ENCODE results near the gene RPTOR. TPM values are rescaled to one million over a fixed set of nuclear protein-coding genes. Genes with fewer than 3 reads are reported as not detected.

The RPTOR gene
- total RNA-seq, 1 donor from 2014 or later, result 32.0 TPM

DNA sequence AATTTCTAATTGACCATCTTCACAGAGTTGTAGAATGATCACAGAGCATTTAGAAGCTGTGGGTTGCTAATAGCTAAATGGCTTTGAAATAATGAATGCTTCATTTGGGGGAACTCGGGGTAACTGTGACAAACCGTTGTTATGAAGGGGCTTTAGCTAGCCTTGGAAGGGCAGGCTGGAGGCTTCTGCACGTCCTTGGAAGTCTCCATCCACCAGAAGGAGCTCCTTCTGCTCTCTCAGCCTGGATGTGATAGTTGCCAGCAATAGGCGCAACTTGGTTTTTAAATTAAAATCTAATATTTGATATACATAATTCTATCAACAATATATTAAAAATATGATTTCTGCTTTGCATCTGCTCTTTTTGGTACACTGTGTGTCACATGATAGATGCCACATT, 200.5 kb downstream of the RPTOR start:
- H3K36me3 Mint-ChIP-seq (ENCODE audit: low read depth, unreplicated experiment), result peaks cover 19% of the 10 kb centered on the region
- Histone ChIP-seq H3K4me1 (ENCODE audit: insufficient read depth, low read length) (peaks cover 2% of the 10 kb centered on the region), H3K4me2 (ENCODE audit: low read length) (no peak overlapping the region), H3K9me3 (ENCODE audit: insufficient read depth, low read depth, low read length) (peaks cover 4% of the 10 kb centered on the region), H3K9ac (ENCODE audit: low read length) (no peak overlapping the region), H3K36me3 (ENCODE audit: insufficient read depth, low read length) (no peaks in the 10 kb centered on the region), H2AFZ (ENCODE audit: low read depth, low read length) (no peak overlapping the region), H3K27me3 (ENCODE audit: insufficient read depth, low read length) (no peaks in the 10 kb centered on the region), H4K20me1 (ENCODE audit: insufficient read depth, low read length) (peaks cover 5% of the 10 kb centered on the region), H3K4me3 (ENCODE audit: insufficient read depth, low read depth, low read length) (no peak overlapping the region), H3K79me2 (ENCODE audit: insufficient read depth, low read length) (no peaks in the 10 kb centered on the region), H3K27ac (ENCODE audit: low read depth, low read length) (no peak overlapping the region)
- no peaks in the 10 kb centered on the region for H3K27me3 Mint-ChIP-seq (ENCODE audit: low read depth, unreplicated experiment)
- peaks cover 8% of the 10 kb centered on the region for H3K4me1 Mint-ChIP-seq (ENCODE audit: low read depth, unreplicated experiment)
- H3K9me3 Mint-ChIP-seq (ENCODE audit: unreplicated experiment), result peaks cover 9% of the 10 kb centered on the region
- no peak for TF ChIP-seq EZH2 (IDR thresholded peaks at IDR 0.05; ENCODE audit: insufficient read depth, low read length)
- TF ChIP-seq, protein P1, sequence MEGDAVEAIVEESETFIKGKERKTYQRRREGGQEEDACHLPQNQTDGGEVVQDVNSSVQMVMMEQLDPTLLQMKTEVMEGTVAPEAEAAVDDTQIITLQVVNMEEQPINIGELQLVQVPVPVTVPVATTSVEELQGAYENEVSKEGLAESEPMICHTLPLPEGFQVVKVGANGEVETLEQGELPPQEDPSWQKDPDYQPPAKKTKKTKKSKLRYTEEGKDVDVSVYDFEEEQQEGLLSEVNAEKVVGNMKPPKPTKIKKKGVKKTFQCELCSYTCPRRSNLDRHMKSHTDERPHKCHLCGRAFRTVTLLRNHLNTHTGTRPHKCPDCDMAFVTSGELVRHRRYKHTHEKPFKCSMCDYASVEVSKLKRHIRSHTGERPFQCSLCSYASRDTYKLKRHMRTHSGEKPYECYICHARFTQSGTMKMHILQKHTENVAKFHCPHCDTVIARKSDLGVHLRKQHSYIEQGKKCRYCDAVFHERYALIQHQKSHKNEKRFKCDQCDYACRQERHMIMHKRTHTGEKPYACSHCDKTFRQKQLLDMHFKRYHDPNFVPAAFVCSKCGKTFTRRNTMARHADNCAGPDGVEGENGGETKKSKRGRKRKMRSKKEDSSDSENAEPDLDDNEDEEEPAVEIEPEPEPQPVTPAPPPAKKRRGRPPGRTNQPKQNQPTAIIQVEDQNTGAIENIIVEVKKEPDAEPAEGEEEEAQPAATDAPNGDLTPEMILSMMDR (IDR thresholded peaks at IDR 0.05; ENCODE audit: insufficient read depth, low read depth, low read length), result no peak
- DNase-seq (ENCODE audit: low read depth), result no peak
- H3K4me3 Mint-ChIP-seq (ENCODE audit: unreplicated experiment), result no peak overlapping the region
- no peak for FAIRE-seq
- no peak overlapping the region for H3K27ac Mint-ChIP-seq (ENCODE audit: unreplicated experiment)

DNA sequence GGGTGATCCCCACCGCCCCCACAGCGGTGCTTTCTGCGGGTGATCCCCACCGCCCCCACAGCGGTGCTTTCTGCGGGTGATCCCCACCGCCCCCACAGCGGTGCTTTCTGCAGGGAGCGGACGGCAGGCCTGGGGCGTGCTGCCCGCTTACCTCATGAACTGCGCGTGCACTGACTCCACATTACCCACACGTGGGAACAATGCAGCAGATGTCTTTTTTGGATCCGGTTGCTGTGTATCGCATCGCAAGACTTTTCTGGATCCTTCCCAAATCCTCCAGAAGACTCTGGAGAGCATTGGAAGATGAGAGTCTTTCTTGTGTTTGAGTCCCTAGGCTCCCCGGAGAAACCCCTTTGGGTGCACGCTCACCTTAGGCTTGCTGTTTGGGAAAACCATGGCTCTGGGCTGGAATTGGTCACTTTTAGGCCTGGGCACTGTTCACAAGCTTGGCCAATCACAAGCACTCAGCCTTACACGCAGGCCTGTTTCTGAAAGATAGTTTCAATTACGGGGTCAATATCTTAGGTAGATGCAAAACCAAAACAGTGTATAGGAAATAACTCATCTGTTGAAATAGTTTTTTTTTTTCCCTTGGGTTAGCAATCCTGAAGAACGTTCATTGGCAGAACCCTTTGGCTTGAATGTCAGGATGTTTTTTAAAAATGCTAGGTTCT, 201.8 kb downstream of the RPTOR start:
- Histone ChIP-seq H3K27me3 (ENCODE audit: insufficient read depth, low read length) (no peaks in the 10 kb centered on the region), H3K9me3 (ENCODE audit: insufficient read depth, low read depth, low read length) (no peaks in the 10 kb centered on the region), H3K4me2 (ENCODE audit: low read length) (no peak overlapping the region), H4K20me1 (ENCODE audit: insufficient read depth, low read length) (peaks cover 5% of the 10 kb centered on the region), H3K36me3 (ENCODE audit: insufficient read depth, low read length) (no peaks in the 10 kb centered on the region), H3K4me3 (ENCODE audit: insufficient read depth, low read depth, low read length) (no peak overlapping the region), H3K79me2 (ENCODE audit: insufficient read depth, low read length) (no peaks in the 10 kb centered on the region), H3K9ac (ENCODE audit: low read length) (no peak overlapping the region), H2AFZ (ENCODE audit: low read depth, low read length) (no peak overlapping the region), H3K27ac (ENCODE audit: low read depth, low read length) (no peak overlapping the region), H3K4me1 (ENCODE audit: insufficient read depth, low read length) (peaks cover 5% of the 10 kb centered on the region)
- H3K27ac Mint-ChIP-seq (ENCODE audit: unreplicated experiment), result no peak overlapping the region
- TF ChIP-seq, protein P1 (IDR thresholded peaks at IDR 0.05; ENCODE audit: insufficient read depth, low read depth, low read length), result no peak
- TF ChIP-seq EZH2 (IDR thresholded peaks at IDR 0.05; ENCODE audit: insufficient read depth, low read length), result no peak
- FAIRE-seq, result no peak
- no peaks in the 10 kb centered on the region for H3K27me3 Mint-ChIP-seq (ENCODE audit: low read depth, unreplicated experiment)
- peaks cover 6% of the 10 kb centered on the region for H3K9me3 Mint-ChIP-seq (ENCODE audit: unreplicated experiment)
- no peak overlapping the region for H3K4me3 Mint-ChIP-seq (ENCODE audit: unreplicated experiment)
- H3K36me3 Mint-ChIP-seq (ENCODE audit: low read depth, unreplicated experiment), result peaks cover 8% of the 10 kb centered on the region
- H3K4me1 Mint-ChIP-seq (ENCODE audit: low read depth, unreplicated experiment), result peaks cover 14% of the 10 kb centered on the region
- no peak for DNase-seq (ENCODE audit: low read depth)

DNA sequence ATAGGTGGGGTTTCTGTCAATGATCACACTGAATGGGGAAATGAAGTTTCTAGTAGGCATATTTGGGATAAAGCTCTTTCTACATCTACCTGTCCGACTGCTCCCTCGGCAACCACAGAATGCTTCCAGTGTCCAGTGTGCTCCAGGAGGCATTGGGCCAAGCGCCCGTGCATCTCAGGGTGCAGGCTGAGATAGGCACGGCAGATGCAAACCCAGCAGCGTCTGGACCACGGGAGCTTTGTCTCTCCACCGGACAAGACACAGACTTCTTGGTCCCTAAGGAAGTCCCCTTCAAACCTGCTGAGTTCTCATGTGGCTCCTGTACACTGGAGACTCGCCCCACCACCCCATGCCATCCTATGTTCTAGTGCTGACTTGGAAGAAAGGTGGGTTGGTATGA, 202.8 kb downstream of the RPTOR start:
- Histone ChIP-seq H3K36me3 (ENCODE audit: insufficient read depth, low read length) (no peaks in the 10 kb centered on the region), H2AFZ (ENCODE audit: low read depth, low read length) (no peak overlapping the region), H3K4me3 (ENCODE audit: insufficient read depth, low read depth, low read length) (no peak overlapping the region), H3K27me3 (ENCODE audit: insufficient read depth, low read length) (no peaks in the 10 kb centered on the region), H3K27ac (ENCODE audit: low read depth, low read length) (no peak overlapping the region), H3K79me2 (ENCODE audit: insufficient read depth, low read length) (no peaks in the 10 kb centered on the region), H3K4me1 (ENCODE audit: insufficient read depth, low read length) (peaks cover 10% of the 10 kb centered on the region), H3K9ac (ENCODE audit: low read length) (no peak overlapping the region), H3K9me3 (ENCODE audit: insufficient read depth, low read depth, low read length) (no peaks in the 10 kb centered on the region), H3K4me2 (ENCODE audit: low read length) (no peak overlapping the region), H4K20me1 (ENCODE audit: insufficient read depth, low read length) (peaks cover under 1% of the 10 kb centered on the region)
- no peak for TF ChIP-seq EZH2 (IDR thresholded peaks at IDR 0.05; ENCODE audit: insufficient read depth, low read length)
- TF ChIP-seq, protein P1 (IDR thresholded peaks at IDR 0.05; ENCODE audit: insufficient read depth, low read depth, low read length), result no peak
- no peaks in the 10 kb centered on the region for H3K9me3 Mint-ChIP-seq (ENCODE audit: unreplicated experiment)
- no peak for DNase-seq (ENCODE audit: low read depth)
- FAIRE-seq, result no peak
- H3K4me3 Mint-ChIP-seq (ENCODE audit: unreplicated experiment), result no peak overlapping the region
- H3K27ac Mint-ChIP-seq (ENCODE audit: unreplicated experiment), result no peak overlapping the region
- H3K27me3 Mint-ChIP-seq (ENCODE audit: low read depth, unreplicated experiment), result no peaks in the 10 kb centered on the region
- peaks cover 22% of the 10 kb centered on the region for H3K4me1 Mint-ChIP-seq (ENCODE audit: low read depth, unreplicated experiment)
- no peaks in the 10 kb centered on the region for H3K36me3 Mint-ChIP-seq (ENCODE audit: low read depth, unreplicated experiment)
